ENCODE data around the gene ACTR3. TPM values are rescaled to one million over a fixed set of nuclear protein-coding genes. Genes with fewer than 3 reads are reported as not detected.
A peak's percentile ranks its signal among the peaks of the same experiment; 100 is the strongest.

The ACTR3 gene
- total RNA-seq, 1 donor, result 315 TPM

- peak; percentile 66 for DNase-seq (ENCODE audit: insufficient read length, low spot score, missing footprints)
- no peaks in the 10 kb centered on the region for H3K36me3 ChIP-seq (ENCODE audit: insufficient read depth, low read length)
- H3K4me1 ChIP-seq (ENCODE audit: insufficient read depth, low read length), result peaks cover 18% of the 10 kb centered on the region
- no peaks in the 10 kb centered on the region for H3K9me3 ChIP-seq (ENCODE audit: low read depth, low read length)
- no peak overlapping the region for H3K4me3 ChIP-seq (ENCODE audit: insufficient read depth, low read length)
- H3K27me3 ChIP-seq (ENCODE audit: insufficient read depth, low read length), result no peaks in the 10 kb centered on the region
- H4K20me1 ChIP-seq (ENCODE audit: insufficient read depth, low read length), result no peaks in the 10 kb centered on the region
- H3K4me2 ChIP-seq (ENCODE audit: insufficient read depth, low read length), result no peak overlapping the region
- H3K79me2 ChIP-seq (ENCODE audit: insufficient read depth, low read length), result no peaks in the 10 kb centered on the region
- no peak overlapping the region for H2AFZ ChIP-seq (ENCODE audit: low read length)
- H3K27ac ChIP-seq (ENCODE audit: low read depth, low read length), result no peak overlapping the region
- TF ChIP-seq CTCF (IDR thresholded peaks at IDR 0.05; ENCODE audit: extremely low read depth, low read depth, low read length), result no peak
Observed at GRCh38 chr2:113873867-113874266, 16.0 kb upstream of the ACTR3 start.

GRCh38 chr2:113875135-113875534 is 14.8 kb upstream of the ACTR3 start:
- peak; percentile 10 for TF ChIP-seq CTCF (IDR thresholded peaks at IDR 0.05; ENCODE audit: extremely low read depth, low read depth, low read length)
- Histone ChIP-seq H3K9me3 (ENCODE audit: low read depth, low read length) (no peaks in the 10 kb centered on the region), H3K4me2 (ENCODE audit: insufficient read depth, low read length) (no peak overlapping the region), H2AFZ (ENCODE audit: low read length) (no peak overlapping the region), H3K4me1 (ENCODE audit: insufficient read depth, low read length) (peaks cover 18% of the 10 kb centered on the region), H3K36me3 (ENCODE audit: insufficient read depth, low read length) (no peaks in the 10 kb centered on the region), H3K27me3 (ENCODE audit: insufficient read depth, low read length) (no peaks in the 10 kb centered on the region), H3K4me3 (ENCODE audit: insufficient read depth, low read length) (no peak overlapping the region), H3K79me2 (ENCODE audit: insufficient read depth, low read length) (no peaks in the 10 kb centered on the region), H4K20me1 (ENCODE audit: insufficient read depth, low read length) (no peaks in the 10 kb centered on the region), H3K27ac (ENCODE audit: low read depth, low read length) (no peak overlapping the region)
- no peak for DNase-seq (ENCODE audit: insufficient read length, low spot score, missing footprints)

GRCh38 chr2:113876503-113877387 is 13.1 kb upstream of the ACTR3 start:
- no peak overlapping the region for H3K4me3 ChIP-seq (ENCODE audit: insufficient read depth, low read length)
- H3K4me1 ChIP-seq (ENCODE audit: insufficient read depth, low read length), result peaks cover 17% of the 10 kb centered on the region
- no peak for TF ChIP-seq CTCF (IDR thresholded peaks at IDR 0.05; ENCODE audit: extremely low read depth, low read depth, low read length)
- no peaks in the 10 kb centered on the region for H3K79me2 ChIP-seq (ENCODE audit: insufficient read depth, low read length)
- H3K4me2 ChIP-seq (ENCODE audit: insufficient read depth, low read length), result no peak overlapping the region
- no peak overlapping the region for H2AFZ ChIP-seq (ENCODE audit: low read length)
- DNase-seq (ENCODE audit: insufficient read length, low spot score, missing footprints), result no peak
- H3K27ac ChIP-seq (ENCODE audit: low read depth, low read length), result no peak overlapping the region
- H3K27me3 ChIP-seq (ENCODE audit: insufficient read depth, low read length), result no peaks in the 10 kb centered on the region
- no peaks in the 10 kb centered on the region for H3K9me3 ChIP-seq (ENCODE audit: low read depth, low read length)
- no peaks in the 10 kb centered on the region for H3K36me3 ChIP-seq (ENCODE audit: insufficient read depth, low read length)
- no peaks in the 10 kb centered on the region for H4K20me1 ChIP-seq (ENCODE audit: insufficient read depth, low read length)
